NT2/D1 (cell line): Measurements from ENCODE around the gene DDC.
"Not testable (repeated sequence)": the region's sequence is repeated elsewhere in the genome, so short reads cannot be mapped to it uniquely, and the experiment has no call there.

Source experiments
- DNase-seq: peaks from one replicate; pipeline ENCODE4 v3.0.0-alpha.2; 2011; ENCODE audit warnings: low read depth, low spot score
- H3K27me3 ChIP-seq: 2 replicates; pipeline ENCODE4 v1.6.0; 2011; ENCODE audit warnings: mild to moderate bottlenecking; ENCODE audit not compliant: insufficient read length, insufficient read depth
- H3K36me3 ChIP-seq: 2 replicates; pipeline ENCODE4 v1.6.1; 2011; ENCODE audit warnings: mild to moderate bottlenecking, low read length, mixed read lengths; ENCODE audit not compliant: insufficient read depth, insufficient read length
- H3K4me1 ChIP-seq: 2 replicates; pipeline ENCODE4 v1.5.1; 2011; ENCODE audit not compliant: insufficient read depth, insufficient read length
- H3K4me3 ChIP-seq: 2 replicates; pipeline ENCODE4 v1.5.1; 2011; ENCODE audit warnings: low read depth; ENCODE audit not compliant: insufficient read length
- H3K9ac ChIP-seq: 2 replicates; pipeline ENCODE4 v1.6.0; 2011; ENCODE audit warnings: low read depth; ENCODE audit not compliant: insufficient read length
- H3K9me3 ChIP-seq: 2 replicates; pipeline ENCODE4 v1.5.1; 2011; ENCODE audit warnings: mild to moderate bottlenecking, low read length; ENCODE audit not compliant: insufficient read depth
- SUZ12 ChIP-seq: IDR thresholded peaks from 2 replicates; pipeline ENCODE4 v1.6.1; 2011; ENCODE audit not compliant: insufficient read length, insufficient read depth; ENCODE audit errors: extremely low read depth
- YY1 ChIP-seq: IDR thresholded peaks from 2 replicates; pipeline ENCODE4 v1.6.1; 2011; ENCODE audit not compliant: insufficient read length, insufficient read depth
- ZNF274 ChIP-seq: IDR thresholded peaks from 2 replicates; pipeline ENCODE4 v1.6.1; 2011; ENCODE audit warnings: mild to moderate bottlenecking, low read depth, low read length

Gene DDC

GRCh38 chr7:50587737-50588136 lies 22.5 kb upstream of the DDC start:
- peaks cover 13% of the 10 kb centered on the region for H3K36me3 ChIP-seq
- peaks cover 19% of the 10 kb centered on the region for H3K9me3 ChIP-seq
- no peak overlapping the region for H3K4me3 ChIP-seq
- H3K4me1 ChIP-seq = no peaks in the 10 kb centered on the region
- no peak overlapping the region for H3K9ac ChIP-seq
- TF ChIP-seq ZNF274 = no peak
- TF ChIP-seq SUZ12 = no peak
- no peak for TF ChIP-seq YY1
- no peak for DNase-seq
- H3K27me3 ChIP-seq = no peaks in the 10 kb centered on the region

- no peaks in the 10 kb centered on the region for H3K27me3 ChIP-seq
- no peak overlapping the region for H3K9ac ChIP-seq
- H3K4me3 ChIP-seq = no peak overlapping the region
- no peak for DNase-seq
- no peaks in the 10 kb centered on the region for H3K4me1 ChIP-seq
- H3K9me3 ChIP-seq = peaks cover 27% of the 10 kb centered on the region
- H3K36me3 ChIP-seq = no peaks in the 10 kb centered on the region
- no peak for TF ChIP-seq YY1
These were observed 19.7 kb upstream of the DDC start for GRCh38 chr7:50584793-50585408.

DNA sequence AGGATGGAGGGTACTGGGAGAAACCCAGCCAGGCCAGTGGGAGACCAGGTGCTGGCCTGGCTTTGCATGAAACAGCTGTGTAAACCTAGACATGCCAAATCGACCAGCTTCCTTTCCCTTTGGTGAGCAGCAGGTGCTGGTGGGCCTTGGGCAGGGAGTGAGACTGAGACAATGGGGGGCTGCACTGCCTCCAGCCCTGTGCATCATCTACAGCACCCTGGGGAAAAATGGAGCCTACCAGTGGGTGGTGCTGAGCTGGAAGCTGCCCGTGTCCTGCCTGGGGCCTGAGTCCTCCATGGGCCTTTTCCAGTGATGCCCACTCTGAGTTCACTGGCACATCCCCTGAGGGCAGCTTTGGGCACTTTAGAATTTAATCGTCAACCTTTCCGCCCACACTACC lies 19.2 kb upstream of the DDC start:
- Histone ChIP-seq H3K27me3 (no peaks in the 10 kb centered on the region), H3K9ac (no peak overlapping the region), H3K9me3 (peaks cover 27% of the 10 kb centered on the region), H3K4me1 (no peaks in the 10 kb centered on the region), H3K36me3 (no peaks in the 10 kb centered on the region), H3K4me3 (no peak overlapping the region)
- DNase-seq = no peak
- TF ChIP-seq ZNF274 = no peak
- no peak for TF ChIP-seq SUZ12
- TF ChIP-seq YY1 = no peak

GRCh38 chr7:50583295-50583694 lies 18.1 kb upstream of the DDC start:
- not testable (repeated sequence) for H3K4me3 ChIP-seq, H3K27me3 ChIP-seq, H3K36me3 ChIP-seq, H3K9ac ChIP-seq, H3K4me1 ChIP-seq, DNase-seq
- H3K9me3 ChIP-seq = peaks cover 27% of the 10 kb centered on the region

DNA sequence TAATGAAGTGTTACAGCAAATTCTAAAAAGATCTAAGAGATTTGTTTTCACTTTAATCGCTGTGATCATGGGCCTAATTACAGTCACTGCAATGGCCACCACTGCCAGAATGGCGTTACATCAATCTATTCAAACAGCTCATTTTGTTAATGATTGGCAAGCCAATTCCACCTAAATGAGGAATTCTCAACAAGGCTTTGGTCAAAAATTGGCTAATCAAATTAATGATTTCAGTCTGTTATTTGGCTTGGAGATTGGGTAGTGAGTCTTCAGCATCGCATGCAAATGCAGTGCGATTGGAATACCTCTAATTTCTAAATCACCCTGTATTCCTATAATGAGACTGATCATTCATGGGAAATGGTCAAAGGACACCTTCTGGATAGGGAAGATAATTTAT lies 17.1 kb upstream of the DDC start:
- H3K9ac ChIP-seq, H3K4me1 ChIP-seq, DNase-seq, H3K27me3 ChIP-seq, H3K36me3 ChIP-seq, H3K4me3 ChIP-seq: not testable (repeated sequence)
- H3K9me3 ChIP-seq = peaks cover 36% of the 10 kb centered on the region

DNA sequence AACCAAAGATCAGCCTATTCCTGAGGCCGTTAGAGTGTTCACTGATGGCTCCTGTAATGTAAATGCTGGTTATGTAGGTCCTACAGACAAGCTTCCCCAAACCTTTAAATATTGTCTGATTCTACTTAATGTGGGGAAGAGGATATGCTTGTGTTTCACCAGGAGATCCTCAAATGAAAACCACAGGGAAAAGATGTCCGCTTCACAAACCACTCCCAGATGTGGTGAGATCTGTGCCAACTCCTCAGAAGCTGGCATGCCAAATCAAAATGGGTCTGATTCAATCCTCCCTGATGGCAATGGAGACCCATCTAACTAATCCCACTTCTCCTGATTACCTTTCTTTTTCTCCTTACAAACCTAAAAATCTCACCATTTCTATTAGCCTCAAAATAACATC lies 15.5 kb upstream of the DDC start:
- not testable (repeated sequence) for H3K9ac ChIP-seq, H3K4me1 ChIP-seq, DNase-seq, H3K36me3 ChIP-seq, H3K27me3 ChIP-seq, H3K4me3 ChIP-seq
- peaks cover 43% of the 10 kb centered on the region for H3K9me3 ChIP-seq

GRCh38 chr7:50580057-50580456 lies 14.9 kb upstream of the DDC start:
- Histone ChIP-seq H3K27me3 (no peaks in the 10 kb centered on the region), H3K9ac (no peak overlapping the region), H3K36me3 (no peaks in the 10 kb centered on the region), H3K4me3 (no peak overlapping the region), H3K4me1 (no peaks in the 10 kb centered on the region), H3K9me3 (peaks cover 43% of the 10 kb centered on the region)
- no peak for TF ChIP-seq ZNF274
- no peak for TF ChIP-seq YY1
- TF ChIP-seq SUZ12 = no peak
- no peak for DNase-seq

DNA sequence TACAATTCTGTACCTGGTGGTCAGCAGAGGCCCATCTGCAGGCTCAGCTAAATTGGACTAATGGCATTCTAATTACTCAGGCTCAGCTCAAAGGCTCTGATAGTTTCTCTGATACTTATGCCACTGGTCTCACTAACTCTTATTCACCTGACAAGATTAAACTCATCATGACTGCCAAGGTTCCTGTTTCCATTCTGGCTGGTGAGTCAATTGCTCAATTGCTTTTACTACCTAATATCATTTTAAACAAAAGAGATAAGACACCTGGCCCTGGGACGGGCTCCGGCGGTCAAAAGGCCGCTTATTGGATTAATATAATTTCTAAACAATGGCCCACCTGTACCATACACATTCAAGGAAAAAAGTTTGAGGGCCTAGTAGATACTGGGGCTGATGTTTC lies 12.9 kb upstream of the DDC start:
- not testable (repeated sequence) for H3K4me3 ChIP-seq, H3K36me3 ChIP-seq, DNase-seq, H3K27me3 ChIP-seq, H3K4me1 ChIP-seq, H3K9ac ChIP-seq
- peaks cover 28% of the 10 kb centered on the region; the same call in 1 of the 2 replicates for H3K9me3 ChIP-seq
